Nephron progenitor cell (in vitro differentiated cells): ENCODE data around the gene TDRD3.

Experiments used
- DNase-seq: peaks from one replicate; pipeline ENCODE4 v3.0.0; 2021
- H3K27ac Mint-ChIP-seq: 2 replicates; pipeline ENCODE4 v1.8.0; 2021; ENCODE audit warnings: mild to moderate bottlenecking, moderate library complexity, mixed read lengths
- H3K27me3 Mint-ChIP-seq: 2 replicates; pipeline ENCODE4 v1.8.0; 2021; ENCODE audit warnings: mild to moderate bottlenecking, low read depth, mixed read lengths; ENCODE audit not compliant: poor library complexity
- H3K36me3 Mint-ChIP-seq: 2 replicates; pipeline ENCODE4 v1.8.0; 2021; ENCODE audit warnings: low read depth, mixed read lengths
- H3K4me1 Mint-ChIP-seq: 2 replicates; pipeline ENCODE4 v1.8.0; 2021; ENCODE audit warnings: mixed read lengths
- H3K4me3 Mint-ChIP-seq: 2 replicates; pipeline ENCODE4 v1.8.0; 2021; ENCODE audit warnings: mild to moderate bottlenecking, moderate library complexity, mixed read lengths
- H3K9me3 Mint-ChIP-seq: 2 replicates; pipeline ENCODE4 v1.8.0; 2021; ENCODE audit warnings: mild to moderate bottlenecking, moderate library complexity, mixed read lengths
- TF ChIP-seq, protein P1 (sequence below): fragments of 200-600 bp; sonication (generic); IDR thresholded peaks from 2 replicates; pipeline ENCODE4 v1.5.0; 2021; ENCODE audit warnings: antibody characterized with exemption

Gene TDRD3

DNA sequence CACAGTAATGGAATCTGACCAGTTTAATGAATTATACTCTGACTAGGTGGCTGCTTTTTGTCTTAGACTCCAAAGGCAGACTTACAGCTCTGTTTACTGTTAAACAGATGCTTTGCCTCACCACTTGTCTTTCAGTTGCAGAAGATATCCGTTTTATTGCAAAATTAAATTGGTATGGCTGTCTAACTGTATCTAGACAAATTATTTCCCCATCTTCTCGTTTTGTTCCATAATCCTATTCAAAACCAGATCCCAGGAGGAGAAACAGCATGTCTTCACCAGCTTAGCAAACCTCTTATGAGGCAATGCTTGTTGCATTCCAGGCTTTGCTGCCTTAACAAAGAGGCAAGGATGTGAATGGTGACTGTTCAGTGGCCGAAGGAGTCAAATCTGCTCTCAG, 215.6 kb downstream of the TDRD3 start:
- H3K4me3 Mint-ChIP-seq: no peak overlapping the region
- no peaks in the 10 kb centered on the region for H3K36me3 Mint-ChIP-seq
- H3K9me3 Mint-ChIP-seq: no peaks in the 10 kb centered on the region
- no peak overlapping the region for H3K27ac Mint-ChIP-seq
- H3K27me3 Mint-ChIP-seq: peaks cover 4% of the 10 kb centered on the region
- no peak for DNase-seq
- TF ChIP-seq, protein P1, sequence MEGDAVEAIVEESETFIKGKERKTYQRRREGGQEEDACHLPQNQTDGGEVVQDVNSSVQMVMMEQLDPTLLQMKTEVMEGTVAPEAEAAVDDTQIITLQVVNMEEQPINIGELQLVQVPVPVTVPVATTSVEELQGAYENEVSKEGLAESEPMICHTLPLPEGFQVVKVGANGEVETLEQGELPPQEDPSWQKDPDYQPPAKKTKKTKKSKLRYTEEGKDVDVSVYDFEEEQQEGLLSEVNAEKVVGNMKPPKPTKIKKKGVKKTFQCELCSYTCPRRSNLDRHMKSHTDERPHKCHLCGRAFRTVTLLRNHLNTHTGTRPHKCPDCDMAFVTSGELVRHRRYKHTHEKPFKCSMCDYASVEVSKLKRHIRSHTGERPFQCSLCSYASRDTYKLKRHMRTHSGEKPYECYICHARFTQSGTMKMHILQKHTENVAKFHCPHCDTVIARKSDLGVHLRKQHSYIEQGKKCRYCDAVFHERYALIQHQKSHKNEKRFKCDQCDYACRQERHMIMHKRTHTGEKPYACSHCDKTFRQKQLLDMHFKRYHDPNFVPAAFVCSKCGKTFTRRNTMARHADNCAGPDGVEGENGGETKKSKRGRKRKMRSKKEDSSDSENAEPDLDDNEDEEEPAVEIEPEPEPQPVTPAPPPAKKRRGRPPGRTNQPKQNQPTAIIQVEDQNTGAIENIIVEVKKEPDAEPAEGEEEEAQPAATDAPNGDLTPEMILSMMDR: no peak
- peaks cover 15% of the 10 kb centered on the region for H3K4me1 Mint-ChIP-seq

DNA sequence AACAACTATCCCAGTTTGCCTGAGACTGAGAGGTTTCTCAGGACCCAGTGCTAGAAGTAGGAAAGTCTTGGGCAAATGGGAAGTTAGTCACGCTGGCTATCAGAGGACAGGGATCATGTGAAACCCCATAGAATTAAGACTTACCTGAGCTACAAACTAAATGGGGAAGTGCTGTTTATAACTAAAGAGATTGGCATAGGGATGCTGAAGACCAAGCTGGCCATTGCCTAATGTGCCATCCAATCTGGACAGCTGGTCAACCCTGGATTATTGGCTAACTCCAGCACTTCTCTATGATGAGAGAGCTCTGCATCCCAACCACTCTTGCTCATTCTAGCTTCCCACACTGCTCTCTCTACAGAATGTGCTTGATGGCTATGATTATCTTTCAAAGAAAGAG, 216.1 kb downstream of the TDRD3 start:
- Mint-ChIP-seq H3K27me3 (peaks cover 4% of the 10 kb centered on the region), H3K27ac (no peak overlapping the region), H3K9me3 (no peaks in the 10 kb centered on the region), H3K36me3 (no peaks in the 10 kb centered on the region), H3K4me3 (no peak overlapping the region), H3K4me1 (peaks cover 15% of the 10 kb centered on the region)
- TF ChIP-seq, protein P1: no peak
- DNase-seq: no peak

DNA sequence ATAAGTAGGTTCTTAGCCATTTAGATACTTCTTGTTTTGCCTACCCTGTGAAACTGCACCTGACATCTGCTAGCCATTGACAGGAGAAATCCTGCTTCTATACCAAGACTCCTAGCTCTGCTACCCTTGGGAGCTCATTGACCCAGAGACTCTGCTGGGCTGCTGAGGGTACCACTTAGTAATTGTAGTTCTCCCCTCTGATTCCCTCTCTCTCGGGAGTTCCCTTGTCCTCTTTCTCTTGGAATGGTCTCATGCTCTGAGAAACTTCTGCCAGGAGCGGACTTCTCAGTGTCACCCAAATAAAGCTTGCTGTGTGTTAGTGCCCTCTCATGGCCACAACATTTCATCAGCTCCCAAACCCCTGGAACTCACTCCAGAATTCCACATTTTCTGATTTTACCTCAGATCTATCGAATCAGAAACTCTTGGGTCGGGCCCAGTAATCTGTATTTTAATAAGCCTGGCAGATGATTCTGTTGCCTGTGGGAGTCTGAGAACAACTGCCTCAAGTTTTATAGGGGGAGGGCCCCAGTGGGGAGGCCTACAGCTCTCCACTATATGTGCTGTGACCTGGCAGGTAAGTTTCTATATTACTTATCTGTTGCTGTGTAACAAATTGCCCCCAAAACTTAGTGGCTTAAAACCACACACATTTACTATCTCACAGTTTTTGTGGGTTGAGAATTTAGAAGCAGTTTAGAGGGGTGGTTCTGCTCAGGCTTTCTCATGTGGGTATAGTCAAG, 221.1 kb downstream of the TDRD3 start:
- DNase-seq: no peak
- H3K36me3 Mint-ChIP-seq: no peaks in the 10 kb centered on the region
- no peak overlapping the region for H3K27ac Mint-ChIP-seq
- H3K9me3 Mint-ChIP-seq: peaks cover 2% of the 10 kb centered on the region
- TF ChIP-seq, protein P1: peak; percentile 13
- no peaks in the 10 kb centered on the region for H3K4me1 Mint-ChIP-seq
- H3K27me3 Mint-ChIP-seq: no peaks in the 10 kb centered on the region
- H3K4me3 Mint-ChIP-seq: no peak overlapping the region

DNA sequence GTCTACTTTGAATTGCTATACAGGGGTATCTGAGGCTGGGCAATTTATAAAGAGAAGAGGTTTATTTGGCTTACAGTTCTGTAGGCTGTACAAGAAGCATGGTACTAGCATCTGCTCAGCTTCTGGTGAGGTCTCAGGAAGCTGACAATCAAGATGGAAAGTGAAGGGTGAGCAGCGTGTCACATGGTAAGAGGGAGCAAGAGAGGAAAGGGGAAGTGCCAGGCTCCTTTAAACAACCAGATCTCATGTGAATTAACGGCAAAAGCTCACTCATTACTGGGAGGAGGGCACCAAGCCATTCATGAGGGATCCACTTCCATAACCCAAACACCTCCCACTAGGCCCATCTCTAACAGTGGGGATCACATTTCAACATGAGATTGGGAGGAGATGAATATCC, 222.4 kb downstream of the TDRD3 start:
- no peak overlapping the region for H3K27ac Mint-ChIP-seq
- no peak overlapping the region for H3K4me3 Mint-ChIP-seq
- H3K36me3 Mint-ChIP-seq: no peaks in the 10 kb centered on the region
- no peaks in the 10 kb centered on the region for H3K4me1 Mint-ChIP-seq
- TF ChIP-seq, protein P1: no peak
- no peak for DNase-seq
- H3K9me3 Mint-ChIP-seq: peaks cover 2% of the 10 kb centered on the region
- H3K27me3 Mint-ChIP-seq: no peaks in the 10 kb centered on the region

DNA sequence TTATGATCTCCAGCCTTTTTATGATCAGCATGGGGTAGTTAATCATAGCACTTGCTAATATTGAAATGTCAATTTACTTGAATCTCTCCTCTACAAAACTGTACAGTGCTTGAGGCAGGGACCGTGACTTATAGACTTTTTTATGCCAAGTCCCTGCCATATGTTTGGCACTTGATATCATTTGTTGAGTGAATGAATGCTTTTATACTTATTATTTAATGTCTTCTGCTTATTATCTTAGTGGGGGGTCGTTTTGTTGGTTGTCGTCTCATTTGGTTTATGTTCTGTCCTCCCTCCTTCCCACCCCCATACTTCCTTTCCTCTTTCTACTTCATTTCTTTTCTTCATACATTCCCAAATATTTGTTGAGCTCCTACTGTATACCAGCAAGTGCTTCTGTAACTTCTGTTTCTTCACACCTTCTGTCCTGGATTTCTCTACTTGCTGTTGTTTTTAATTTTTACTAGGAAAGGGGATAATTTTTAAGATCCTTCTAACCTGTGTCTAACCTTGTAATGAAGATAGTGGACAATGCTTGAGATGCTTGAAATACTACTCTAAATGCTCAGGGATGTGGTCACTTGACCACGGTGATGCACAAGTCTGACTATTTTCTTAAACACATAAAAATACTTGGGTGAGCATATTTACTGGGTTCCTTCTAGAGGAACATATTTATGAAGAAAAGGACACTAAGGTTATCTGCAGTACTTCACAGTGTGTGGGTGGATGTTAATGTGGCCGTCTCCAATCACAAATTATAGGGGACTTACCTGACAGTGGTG, 223.8 kb downstream of the TDRD3 start:
- Mint-ChIP-seq H3K27me3 (peaks cover 8% of the 10 kb centered on the region), H3K9me3 (peaks cover 2% of the 10 kb centered on the region), H3K36me3 (no peaks in the 10 kb centered on the region), H3K4me1 (no peaks in the 10 kb centered on the region), H3K4me3 (no peak overlapping the region), H3K27ac (no peak overlapping the region)
- TF ChIP-seq, protein P1: no peak
- DNase-seq: no peak
